ENCODE data around the gene NKD2. TPM values are rescaled to one million over a fixed set of nuclear protein-coding genes. Genes with fewer than 3 reads are reported as not detected.

The NKD2 gene
- total RNA-seq, 1 experiment from 2014 or later, result 12.3 TPM

- no peak for TF ChIP-seq POLR2AphosphoS5 (IDR thresholded peaks at IDR 0.05; ENCODE audit: low read depth, low read length)
- TF ChIP-seq SIN3A (IDR thresholded peaks at IDR 0.05; ENCODE audit: borderline replicate concordance, insufficient read depth, low read depth, low read length), result no peak
- TF ChIP-seq, protein P1, sequence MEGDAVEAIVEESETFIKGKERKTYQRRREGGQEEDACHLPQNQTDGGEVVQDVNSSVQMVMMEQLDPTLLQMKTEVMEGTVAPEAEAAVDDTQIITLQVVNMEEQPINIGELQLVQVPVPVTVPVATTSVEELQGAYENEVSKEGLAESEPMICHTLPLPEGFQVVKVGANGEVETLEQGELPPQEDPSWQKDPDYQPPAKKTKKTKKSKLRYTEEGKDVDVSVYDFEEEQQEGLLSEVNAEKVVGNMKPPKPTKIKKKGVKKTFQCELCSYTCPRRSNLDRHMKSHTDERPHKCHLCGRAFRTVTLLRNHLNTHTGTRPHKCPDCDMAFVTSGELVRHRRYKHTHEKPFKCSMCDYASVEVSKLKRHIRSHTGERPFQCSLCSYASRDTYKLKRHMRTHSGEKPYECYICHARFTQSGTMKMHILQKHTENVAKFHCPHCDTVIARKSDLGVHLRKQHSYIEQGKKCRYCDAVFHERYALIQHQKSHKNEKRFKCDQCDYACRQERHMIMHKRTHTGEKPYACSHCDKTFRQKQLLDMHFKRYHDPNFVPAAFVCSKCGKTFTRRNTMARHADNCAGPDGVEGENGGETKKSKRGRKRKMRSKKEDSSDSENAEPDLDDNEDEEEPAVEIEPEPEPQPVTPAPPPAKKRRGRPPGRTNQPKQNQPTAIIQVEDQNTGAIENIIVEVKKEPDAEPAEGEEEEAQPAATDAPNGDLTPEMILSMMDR (IDR thresholded peaks at IDR 0.05), result no peak
- TF ChIP-seq TCF7L2 (IDR thresholded peaks at IDR 0.05; ENCODE audit: low read depth, low read length), result no peak
- no peak for TF ChIP-seq REST (IDR thresholded peaks at IDR 0.05; ENCODE audit: insufficient read depth in 1 of 2, low read depth in 2 of 2, low read length in 1 of 2)
- Histone ChIP-seq H3K4me1 (ENCODE audit: control insufficient read depth, insufficient read depth, low read length) (peaks cover 5% of the 10 kb centered on the region), H3K36me3 (ENCODE audit: control insufficient read depth, insufficient read depth, low read length) (peaks cover 15% of the 10 kb centered on the region), H3K4me3 (ENCODE audit: low read depth in 2 of 2, low read length in 2 of 2) (no peak overlapping the region), H3K27ac (ENCODE audit: low read length) (peak overlapping the region; percentile 19; the same call in 1 of the 2 replicates), H3K27me3 (ENCODE audit: control insufficient read depth, insufficient read depth, low read length) (no peaks in the 10 kb centered on the region), H3K9me3 (ENCODE audit: control insufficient read depth, insufficient read depth, low read depth, low read length) (no peaks in the 10 kb centered on the region)
- intact Hi-C loops (cut with micrococcal nuclease; ENCODE audit: unreplicated experiment), result no loop called here
- ChIA-PET POLR2A (no interaction called here), CTCF (no interaction called here)
- ATAC-seq, result no peak
- BruUV-seq (replicated peaks), result no TSS peak
- no peak for DNase-seq (ENCODE audit: low read depth, low spot score)
- in situ Hi-C loops (cut with HindIII; ENCODE audit: low pct_unique_long_range_greater_than_20kb, low sequenced_read_pairs), result no loop called here
Observed at GRCh38 chr5:1052076-1052475, 43.5 kb downstream of the NKD2 start.

- intact Hi-C loops (cut with micrococcal nuclease; ENCODE audit: unreplicated experiment) (no loop called here), in situ Hi-C loops (cut with HindIII; ENCODE audit: low pct_unique_long_range_greater_than_20kb, low sequenced_read_pairs) (no loop called here)
- Histone ChIP-seq H3K36me3 (ENCODE audit: control insufficient read depth, insufficient read depth, low read length) (peaks cover 15% of the 10 kb centered on the region), H3K27ac (ENCODE audit: low read length) (peak overlapping the region; percentile 19), H3K27me3 (ENCODE audit: control insufficient read depth, insufficient read depth, low read length) (no peaks in the 10 kb centered on the region), H3K4me3 (ENCODE audit: low read depth in 2 of 2, low read length in 2 of 2) (no peak overlapping the region), H3K4me1 (ENCODE audit: control insufficient read depth, insufficient read depth, low read length) (peaks cover 5% of the 10 kb centered on the region), H3K9me3 (ENCODE audit: control insufficient read depth, insufficient read depth, low read depth, low read length) (no peaks in the 10 kb centered on the region)
- BruUV-seq (replicated peaks), result no TSS peak
- no peak for TF ChIP-seq SIN3A (IDR thresholded peaks at IDR 0.05; ENCODE audit: borderline replicate concordance, insufficient read depth, low read depth, low read length)
- no peak for TF ChIP-seq TCF7L2 (IDR thresholded peaks at IDR 0.05; ENCODE audit: low read depth, low read length)
- TF ChIP-seq POLR2AphosphoS5 (IDR thresholded peaks at IDR 0.05; ENCODE audit: low read depth, low read length), result no peak
- TF ChIP-seq, protein P1 (IDR thresholded peaks at IDR 0.05), result no peak; the same call in 1 of the 2 replicates
- TF ChIP-seq REST (IDR thresholded peaks at IDR 0.05; ENCODE audit: insufficient read depth in 1 of 2, low read depth in 2 of 2, low read length in 1 of 2), result no peak
- DNase-seq (ENCODE audit: low read depth, low spot score), result no peak
- ChIA-PET CTCF (no interaction called here), POLR2A (no interaction called here)
- ATAC-seq, result no peak; the same call in 1 of the 2 replicates
Observed at GRCh38 chr5:1052641-1053390, 44.2 kb downstream of the NKD2 start.

All from Panc1 (cell line).